Adrenal gland (tissue), 12 donors: ENCODE results near the gene TLN1. TPM values are rescaled to one million over a fixed set of nuclear protein-coding genes. Genes with fewer than 3 reads are reported as not detected.

Experiments
- DNase-seq, 7 donors: peaks; one replicate each; pipeline ENCODE4 v3.0.0-alpha.2; 2019 to 2020
- H3K27ac ChIP-seq, 5 donors: fragments of 200-600 bp; sonication (generic) in 4 of 5; 1 replicate in 3 of 5; 2 replicates in 2 of 5; pipeline versions ENCODE4 v1.5.1 to v1.8.0; 2016 to 2020; ENCODE audit warnings: mild to moderate bottlenecking in 1 of 5
- H3K27me3 ChIP-seq: fragments of 200-600 bp; 2 replicates; pipeline ENCODE4 v1.8.0; 2021
- H3K36me3 ChIP-seq, 2 donors: fragments of 200-600 bp; replicated peaks in 1 of 2; 1 replicate in 1 of 2; 2 replicates in 1 of 2; pipeline versions ENCODE4 v1.5.1 to v1.8.0; 2018 to 2022
- H3K4me1 ChIP-seq, 2 donors: fragments of 200-600 bp; replicated peaks in 1 of 2; 1 replicate in 1 of 2; 2 replicates in 1 of 2; pipeline versions ENCODE4 v1.5.1 to v1.8.0; 2018 to 2021
- H3K4me3 ChIP-seq, 4 donors: fragments of 200-600 bp; sonication (generic) in 3 of 4; one replicate each; pipeline ENCODE4 v1.5.1; 2016 to 2018
- H3K9me3 ChIP-seq, 3 donors: fragments of 200-600 bp; sonication (generic) in 1 of 3; replicated peaks in 1 of 3; 1 replicate in 2 of 3; 2 replicates in 1 of 3; pipeline versions ENCODE4 v1.5.1 to v1.8.0; 2016 to 2021
- CTCF ChIP-seq, 6 experiments: fragments of 450-650 bp in 4 of 6; fragments of 200-600 bp in 2 of 6; sonication (generic) in 1 of 6; IDR thresholded peaks; 1 replicate in 5 of 6; 2 replicates in 1 of 6; pipeline versions ENCODE4 v1.5.1 to v1.8.0; 2016 to 2021; ENCODE audit warnings: antibody characterized with exemption in 6 of 6, mild to moderate bottlenecking in 2 of 6, moderate library complexity in 1 of 6
- POLR2A ChIP-seq, 2 donors: fragments of 450-650 bp; IDR thresholded peaks; one replicate each; pipeline ENCODE4 v1.6.1; 2017; ENCODE audit warnings: antibody characterized with exemption in 2 of 2, mild to moderate bottlenecking in 2 of 2, moderate library complexity in 1 of 2
- WGBS, 4 donors: extraction: QIAGEN DNeasy Blood & Tissue Kit in 2 of 4; methylation state at CpG; one replicate each; pipeline versions ENCODE4 v1.1.5 to v1.1.7; 2013 to 2017; 5-methylcytosine and 5-hydroxymethylcytosine counted together
- intact Hi-C, 2 donors: fragments of 100-400 bp; cut with DNase I; formaldehyde crosslinking; loops; one replicate each; pipeline versions ENCODE4 v1.14.1 to v1.15.0; 2022 to 2023
- polyA plus RNA-seq, 3 donors: library from polyadenylated mRNA; stranded (reverse); fragments of 200-250 nt in 2 of 3; fragments of 350-450 nt in 1 of 3; fragmentation: Illumina TruSeq in 1 of 3; extraction: RNeasy Lipid Tissue Mini Kit (QIAGEN cat#74804) in 1 of 3; gene quantifications; one replicate each; pipeline ENCODE4 v1.2.3, GENCODE V29; 2013 to 2014
- total RNA-seq, 9 donors: library from RNA; depleted of rRNA in 4 of 9; stranded (reverse); fragments of >200 nt in 4 of 9; fragments of 120-200 nt in 1 of 9; fragmentation: NEBNext Ultra II Directional in 1 of 9; extraction: Animal tissue kit (Norgen Biotek cat#: 25700) in 1 of 9; gene quantifications; one replicate each; pipeline versions ENCODE4 v1.1.0 to v1.2.4, GENCODE V29; 2013 to 2023
- donor health status: healthy with polysubstance abuse.
- donor health status: Bipolar disorder and iron deficiency.
- donor health status: DM: yes; HTN: yes; CAD: no.
- donor health status: DM: no; HTN: no; CAD: no.
- donor health status: DM: no; HTN: no; CAD: no.
- donor health status: DM: yes; HTN: yes; CAD: no.

TLN1 gene
- total and polyA plus RNA-seq, 12 donors, result 157 to 565 (median 296) TPM

DNA sequence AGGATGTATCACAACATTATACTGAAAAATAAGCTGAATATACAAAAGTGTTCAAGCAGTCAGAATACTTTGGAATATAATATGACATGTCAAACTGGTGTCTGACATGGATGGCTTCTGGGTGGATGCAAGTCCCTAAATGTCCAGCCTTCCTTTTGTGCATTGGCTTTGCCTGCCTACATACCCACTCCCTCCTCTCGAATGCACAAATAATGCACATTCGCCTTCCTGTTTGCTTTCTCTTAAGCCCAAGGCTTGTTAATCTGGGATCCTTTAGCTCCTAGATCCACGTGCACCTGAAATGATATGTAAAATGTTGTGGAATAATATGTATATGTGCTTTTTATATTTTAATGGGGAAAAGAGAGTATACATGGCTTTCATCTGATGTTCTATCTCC lies 46.5 kb upstream of the TLN1 start:
- Histone ChIP-seq H3K9me3 (no peaks in the 10 kb centered on the region), H3K27me3 (no peaks in the 10 kb centered on the region), H3K36me3 (no peaks in the 10 kb centered on the region), H3K27ac (no peak overlapping the region), H3K4me3 (no peak overlapping the region), H3K4me1 (peaks cover 0 to 9% of the 10 kb centered on the region in 2 donors)
- no peak for DNase-seq
- 89 to 93% (median 91%) methylated on average over 3 of the region's 3 CpGs for WGBS, 4 donors
- intact Hi-C loops, result no loop called here
- TF ChIP-seq CTCF (IDR thresholded peaks at IDR 0.05) (no peak), POLR2A (IDR thresholded peaks at IDR 0.05) (no peak)

GRCh38 chr9:35776018-35776417 lies 44.0 kb upstream of the TLN1 start:
- H3K9me3 ChIP-seq, result no peaks in the 10 kb centered on the region
- H3K4me1 ChIP-seq, result peaks cover 9 to 22% of the 10 kb centered on the region in 2 donors
- no peaks in the 10 kb centered on the region for H3K27me3 ChIP-seq
- intact Hi-C loops, result no loop called here
- 42 to 58% (median 48%) methylated on average over 4 of the region's 4 CpGs for WGBS, 4 donors
- no peak overlapping the region for H3K4me3 ChIP-seq
- no peak for DNase-seq
- H3K27ac ChIP-seq, result peak overlapping the region in 2 of 5 donors; percentile 28 to 29
- no peaks in the 10 kb centered on the region for H3K36me3 ChIP-seq
- TF ChIP-seq POLR2A (IDR thresholded peaks at IDR 0.05) (no peak), CTCF (IDR thresholded peaks at IDR 0.05) (no peak)

- H3K4me3 ChIP-seq, result no peak overlapping the region
- no peaks in the 10 kb centered on the region for H3K9me3 ChIP-seq
- DNase-seq, result peak in 4 of 7 donors; percentile 31 to 43 (median 38)
- no peak for TF ChIP-seq POLR2A (IDR thresholded peaks at IDR 0.05)
- TF ChIP-seq CTCF (IDR thresholded peaks at IDR 0.05), result no peak
- intact Hi-C loops, result no loop called here
- H3K36me3 ChIP-seq, result no peaks in the 10 kb centered on the region
- peaks cover 18 to 32% of the 10 kb centered on the region in 2 donors for H3K4me1 ChIP-seq
- H3K27ac ChIP-seq, result peak overlapping the region in 3 of 5 donors; percentile 28 to 53 (median 28)
- WGBS, 4 donors, result 58 to 63% (median 61%) methylated on average over 7 of the region's 7 CpGs
- H3K27me3 ChIP-seq, result no peaks in the 10 kb centered on the region
Measured at GRCh38 chr9:35774907-35775635, 43.1 kb upstream of the TLN1 start.

- no peak for TF ChIP-seq POLR2A (IDR thresholded peaks at IDR 0.05)
- TF ChIP-seq CTCF (IDR thresholded peaks at IDR 0.05), result no peak
- Histone ChIP-seq H3K36me3 (no peaks in the 10 kb centered on the region), H3K4me1 (peaks cover 18 to 32% of the 10 kb centered on the region in 2 donors), H3K9me3 (no peaks in the 10 kb centered on the region), H3K27me3 (no peaks in the 10 kb centered on the region), H3K27ac (peak overlapping the region in 2 of 5 donors; percentile 5 to 68), H3K4me3 (no peak overlapping the region)
- DNase-seq, result no peak
- WGBS, 4 donors, result 68 to 81% (median 74%) methylated on average over 3 of the region's 3 CpGs
- intact Hi-C loops, result no loop called here
Measured at GRCh38 chr9:35771943-35772342, 39.9 kb upstream of the TLN1 start.
